Endometrial microvascular endothelial cells (primary cell): Measurements from ENCODE around the gene TSPAN14. TPM values are rescaled to one million over a fixed set of nuclear protein-coding genes. Genes with fewer than 3 reads are reported as not detected.
"Not testable (repeated sequence)": the region's sequence is repeated elsewhere in the genome, so short reads cannot be mapped to it uniquely, and the experiment has no call there.

ENCODE experiments used
- in situ Hi-C: cut with HindIII; loops from 2 replicates; pipeline ENCODE4 v1.10.0; 2017; ENCODE audit warnings: low sequenced_read_pairs, low pct_unique_long_range_greater_than_20kb; ENCODE audit errors: inconsistent ontology term
- total RNA-seq: library from RNA; depleted of rRNA; stranded (reverse); fragments of >200 nt; gene quantifications from one replicate; pipeline ENCODE4 v1.2.3, GENCODE V29; 2015; ENCODE audit errors: inconsistent ontology term

Gene TSPAN14
- total RNA-seq, 1 donor from 2014 or later, result 275 TPM

GRCh38 chr10:80526742-80527141 lies 72.6 kb downstream of the TSPAN14 start:
- in situ Hi-C loops, result no loop called here

GRCh38 chr10:80528185-80528700 lies 74.1 kb downstream of the TSPAN14 start:
- in situ Hi-C loops, result no loop called here

- in situ Hi-C loops, result no loop called here
Measured at GRCh38 chr10:80528901-80529300, 74.8 kb downstream of the TSPAN14 start.

- in situ Hi-C loops, result no loop called here
Measured at GRCh38 chr10:80529604-80530003, 75.5 kb downstream of the TSPAN14 start.

GRCh38 chr10:80530251-80530650 lies 76.1 kb downstream of the TSPAN14 start:
- in situ Hi-C loops, result no loop called here

GRCh38 chr10:80530816-80531215 lies 76.7 kb downstream of the TSPAN14 start:
- in situ Hi-C loops, result no loop called here

GRCh38 chr10:80532571-80532970 lies 78.5 kb downstream of the TSPAN14 start:
- in situ Hi-C loops, result no loop called here

- in situ Hi-C loops, result not testable (repeated sequence)
Measured at GRCh38 chr10:80534059-80534458, 79.9 kb downstream of the TSPAN14 start.

GRCh38 chr10:80534646-80535045 lies 80.5 kb downstream of the TSPAN14 start:
- in situ Hi-C loops, result not testable (repeated sequence)

GRCh38 chr10:80535671-80536360 lies 81.7 kb downstream of the TSPAN14 start:
- in situ Hi-C loops, result no loop called here

- in situ Hi-C loops, result no loop called here
Measured at GRCh38 chr10:80536361-80536835, 82.3 kb downstream of the TSPAN14 start.

- in situ Hi-C loops, result no loop called here
Measured at GRCh38 chr10:80537086-80537735, 83.1 kb downstream of the TSPAN14 start.

- in situ Hi-C loops, result no loop called here
Measured at GRCh38 chr10:80537736-80538480, 83.8 kb downstream of the TSPAN14 start, which contains the start of gene SH2D4B. SH2D4B (plus strand) TSS chr10:80537902; CDS start chr10:80538332, 430 bp downstream.

GRCh38 chr10:80538481-80539185 lies 84.5 kb downstream of the TSPAN14 start:
- in situ Hi-C loops, result no loop called here

GRCh38 chr10:80539421-80540031 lies 85.4 kb downstream of the TSPAN14 start:
- in situ Hi-C loops, result no loop called here

- in situ Hi-C loops, result no loop called here
Measured at GRCh38 chr10:80540136-80540535, 86.0 kb downstream of the TSPAN14 start.

GRCh38 chr10:80540618-80540980 lies 86.5 kb downstream of the TSPAN14 start:
- in situ Hi-C loops, result no loop called here

GRCh38 chr10:80540981-80541750 lies 87.1 kb downstream of the TSPAN14 start:
- in situ Hi-C loops, result no loop called here
